Osteocyte (in vitro differentiated cells): ENCODE results near the gene MAP1B. TPM values are rescaled to one million over a fixed set of nuclear protein-coding genes. Genes with fewer than 3 reads are reported as not detected.

Experiments
- DNase-seq: peaks from one replicate; pipeline ENCODE4 v3.0.0; 2021; ENCODE audit warnings: mixed read lengths; ENCODE audit not compliant: unreplicated experiment; ENCODE audit errors: extremely low spot score
- H3K27ac Mint-ChIP-seq: one replicate; pipeline ENCODE4 v1.8.0; 2021; ENCODE audit warnings: mild to moderate bottlenecking, mixed read lengths; ENCODE audit not compliant: unreplicated experiment
- H3K27me3 Mint-ChIP-seq: one replicate; pipeline ENCODE4 v1.8.0; 2021; ENCODE audit warnings: mixed read lengths; ENCODE audit not compliant: unreplicated experiment
- H3K36me3 Mint-ChIP-seq: one replicate; pipeline ENCODE4 v1.8.0; 2021; ENCODE audit warnings: mixed read lengths; ENCODE audit not compliant: unreplicated experiment
- H3K4me1 Mint-ChIP-seq: one replicate; pipeline ENCODE4 v1.8.0; 2021; ENCODE audit warnings: mixed read lengths; ENCODE audit not compliant: unreplicated experiment
- H3K4me3 Mint-ChIP-seq: one replicate; pipeline ENCODE4 v1.8.0; 2021; ENCODE audit warnings: mild to moderate bottlenecking, moderate library complexity, mixed read lengths; ENCODE audit not compliant: unreplicated experiment
- H3K9me3 Mint-ChIP-seq: one replicate; pipeline ENCODE4 v1.8.0; 2021; ENCODE audit warnings: mixed read lengths; ENCODE audit not compliant: unreplicated experiment
- total RNA-seq: library from RNA; stranded (reverse); gene quantifications from 2 replicates; pipeline ENCODE4 v1.2.1, GENCODE V29; 2021
- TF ChIP-seq, protein P1 (sequence below): fragments of 200-600 bp; sonication (generic); IDR thresholded peaks from 2 replicates; pipeline ENCODE4 v1.5.0; 2021; ENCODE audit warnings: antibody characterized with exemption, mild to moderate bottlenecking, moderate library complexity

The MAP1B gene
- total RNA-seq, 1 donor from 2014 or later, result 189 TPM

GRCh38 chr5:72065751-72066255 lies 41.5 kb upstream of the MAP1B start:
- H3K27ac Mint-ChIP-seq, result no peak overlapping the region
- H3K4me1 Mint-ChIP-seq, result peaks cover 25% of the 10 kb centered on the region
- DNase-seq, result no peak
- no peaks in the 10 kb centered on the region for H3K9me3 Mint-ChIP-seq
- TF ChIP-seq, protein P1, sequence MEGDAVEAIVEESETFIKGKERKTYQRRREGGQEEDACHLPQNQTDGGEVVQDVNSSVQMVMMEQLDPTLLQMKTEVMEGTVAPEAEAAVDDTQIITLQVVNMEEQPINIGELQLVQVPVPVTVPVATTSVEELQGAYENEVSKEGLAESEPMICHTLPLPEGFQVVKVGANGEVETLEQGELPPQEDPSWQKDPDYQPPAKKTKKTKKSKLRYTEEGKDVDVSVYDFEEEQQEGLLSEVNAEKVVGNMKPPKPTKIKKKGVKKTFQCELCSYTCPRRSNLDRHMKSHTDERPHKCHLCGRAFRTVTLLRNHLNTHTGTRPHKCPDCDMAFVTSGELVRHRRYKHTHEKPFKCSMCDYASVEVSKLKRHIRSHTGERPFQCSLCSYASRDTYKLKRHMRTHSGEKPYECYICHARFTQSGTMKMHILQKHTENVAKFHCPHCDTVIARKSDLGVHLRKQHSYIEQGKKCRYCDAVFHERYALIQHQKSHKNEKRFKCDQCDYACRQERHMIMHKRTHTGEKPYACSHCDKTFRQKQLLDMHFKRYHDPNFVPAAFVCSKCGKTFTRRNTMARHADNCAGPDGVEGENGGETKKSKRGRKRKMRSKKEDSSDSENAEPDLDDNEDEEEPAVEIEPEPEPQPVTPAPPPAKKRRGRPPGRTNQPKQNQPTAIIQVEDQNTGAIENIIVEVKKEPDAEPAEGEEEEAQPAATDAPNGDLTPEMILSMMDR, result no peak
- H3K4me3 Mint-ChIP-seq, result no peak overlapping the region
- H3K27me3 Mint-ChIP-seq, result no peaks in the 10 kb centered on the region
- no peaks in the 10 kb centered on the region for H3K36me3 Mint-ChIP-seq

DNA sequence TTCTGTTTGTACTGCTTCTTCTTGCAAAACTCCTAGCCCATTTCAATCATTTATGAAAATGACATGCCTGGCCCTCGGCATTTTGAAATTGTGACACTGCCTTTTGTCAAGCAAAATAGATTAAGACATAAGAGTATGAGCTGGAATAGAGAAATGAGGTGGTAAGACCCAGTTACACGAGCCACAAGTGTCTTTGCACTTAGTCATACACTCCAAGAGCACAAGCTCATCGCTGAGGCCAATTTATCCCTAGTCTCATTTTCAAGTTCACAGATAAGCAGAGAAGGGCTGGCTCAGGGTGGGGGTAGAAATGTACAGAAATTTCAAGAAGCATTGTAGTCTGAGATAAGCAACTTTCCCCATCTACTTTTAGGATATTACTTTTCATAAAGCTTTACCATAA lies 40.6 kb upstream of the MAP1B start:
- no peaks in the 10 kb centered on the region for H3K9me3 Mint-ChIP-seq
- DNase-seq, result no peak
- peak overlapping the region; percentile 21 for H3K27ac Mint-ChIP-seq
- no peaks in the 10 kb centered on the region for H3K36me3 Mint-ChIP-seq
- no peak overlapping the region for H3K4me3 Mint-ChIP-seq
- TF ChIP-seq, protein P1, result no peak
- peaks cover 25% of the 10 kb centered on the region for H3K4me1 Mint-ChIP-seq
- H3K27me3 Mint-ChIP-seq, result no peaks in the 10 kb centered on the region

DNA sequence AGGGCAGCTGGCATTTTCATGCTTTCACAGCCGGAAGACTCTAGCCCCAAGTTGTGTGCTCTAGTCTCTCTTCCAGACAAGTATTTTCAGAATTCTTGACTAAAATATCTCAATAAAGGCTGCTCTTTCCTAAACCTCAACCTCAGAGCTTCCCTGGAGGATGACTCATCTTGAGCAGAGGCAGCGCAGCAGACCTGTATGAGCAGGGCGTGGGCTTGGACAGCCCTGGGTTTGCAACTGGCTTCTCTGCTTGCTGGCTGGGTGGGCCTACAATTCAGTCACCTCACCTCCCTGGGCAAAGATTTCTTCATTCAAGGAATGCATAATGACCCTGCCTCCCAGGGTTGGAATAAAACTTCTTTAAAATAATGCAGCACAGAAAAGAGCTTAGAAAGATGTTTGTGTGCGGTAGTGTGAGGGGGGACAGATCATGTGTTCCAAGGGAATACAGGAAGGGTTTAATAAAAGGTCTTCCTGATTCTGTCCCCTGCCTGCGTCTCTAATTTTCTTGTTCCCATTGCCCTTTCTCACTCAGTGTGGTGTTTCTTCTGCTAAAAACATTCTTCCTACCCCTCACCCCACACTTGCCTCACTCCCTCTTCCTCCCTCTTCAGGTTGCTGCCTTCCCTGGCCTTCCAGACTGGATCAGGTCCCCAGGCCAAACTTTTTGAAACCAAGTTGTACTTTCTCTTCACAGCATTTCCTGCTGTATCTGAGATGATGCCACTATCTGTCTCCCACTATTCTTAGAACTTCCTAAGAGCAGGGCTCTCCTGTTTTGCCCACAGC lies 39.4 kb upstream of the MAP1B start:
- Mint-ChIP-seq H3K4me3 (no peak overlapping the region), H3K36me3 (no peaks in the 10 kb centered on the region), H3K27ac (peak overlapping the region; percentile 43), H3K9me3 (no peaks in the 10 kb centered on the region), H3K27me3 (no peaks in the 10 kb centered on the region), H3K4me1 (peaks cover 25% of the 10 kb centered on the region)
- TF ChIP-seq, protein P1, result no peak
- no peak for DNase-seq

GRCh38 chr5:72070529-72070928 lies 36.7 kb upstream of the MAP1B start:
- no peaks in the 10 kb centered on the region for H3K9me3 Mint-ChIP-seq
- H3K4me1 Mint-ChIP-seq, result peaks cover 25% of the 10 kb centered on the region
- no peaks in the 10 kb centered on the region for H3K36me3 Mint-ChIP-seq
- no peak overlapping the region for H3K27ac Mint-ChIP-seq
- H3K27me3 Mint-ChIP-seq, result no peaks in the 10 kb centered on the region
- TF ChIP-seq, protein P1, result no peak
- DNase-seq, result no peak
- H3K4me3 Mint-ChIP-seq, result no peak overlapping the region

DNA sequence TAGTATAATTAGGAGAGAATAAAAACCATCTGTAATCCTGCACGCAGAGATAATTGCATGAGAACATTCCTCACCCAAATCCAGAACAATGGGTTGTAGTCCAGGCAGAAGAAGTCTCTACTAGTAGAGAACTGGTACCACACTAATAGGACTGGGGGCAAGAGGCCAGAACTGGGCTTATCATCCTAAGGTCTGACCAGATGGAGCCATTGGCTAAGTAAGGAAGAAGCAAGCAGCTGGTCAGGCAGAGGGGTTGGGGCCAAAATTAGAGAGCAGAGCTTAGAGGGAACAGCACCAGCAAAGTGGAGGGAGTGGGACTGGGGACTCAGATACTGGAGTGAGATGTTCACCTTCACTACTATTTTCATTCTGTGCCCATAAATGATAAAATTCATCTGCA lies 35.4 kb upstream of the MAP1B start:
- DNase-seq, result no peak
- TF ChIP-seq, protein P1, result no peak
- no peaks in the 10 kb centered on the region for H3K9me3 Mint-ChIP-seq
- no peaks in the 10 kb centered on the region for H3K36me3 Mint-ChIP-seq
- peaks cover 15% of the 10 kb centered on the region for H3K4me1 Mint-ChIP-seq
- H3K27me3 Mint-ChIP-seq, result no peaks in the 10 kb centered on the region
- H3K27ac Mint-ChIP-seq, result no peak overlapping the region
- no peak overlapping the region for H3K4me3 Mint-ChIP-seq
